HCT116 (cell line): ENCODE measurements around the gene ACTRT2. TPM values are rescaled to one million over a fixed set of nuclear protein-coding genes. Genes with fewer than 3 reads are reported as not detected.

ENCODE experiments used
- ATAC-seq: fragments of 200-7000 bp; cut with Tn5 transposase; 2 replicates; pipeline ENCODE4 v1.9.1; 2020; ENCODE audit warnings: mild to moderate bottlenecking, moderate library complexity
- BruUV-seq: library from RNA; stranded (reverse); fragments of 400-500 nt; replicated peaks from 2 replicates; lab custom pipeline; 2021; lab: Mats Ljungman, UMichigan
- CTCF ChIA-PET: fragments of 300-600 bp; sonication (Branson Sonifier 250); formaldehyde crosslinking; loops from one replicate; lab custom pipeline; 2021; ENCODE audit warnings: antibody characterized with exemption; lab: Charles Lee
- POLR2A ChIA-PET: fragments of 300-600, 350-600 bp; sonication (Branson Sonifier 250); formaldehyde crosslinking; loops from one replicate; lab custom pipeline; 2021; ENCODE audit warnings: antibody characterized with exemption; lab: Charles Lee
- RAD21 ChIA-PET, 2 experiments: fragments of 300-600 bp; sonication (Branson Sonifier 250); formaldehyde crosslinking; loops; one replicate each; lab custom pipeline; 2023; ENCODE audit warnings: low total read pairs in 2 of 2; ENCODE audit not compliant: uncharacterized antibody in 2 of 2, unreplicated experiment in 2 of 2, low non-redundant PET in 1 of 2; lab: Charles Lee
- DNase-seq: peaks from one replicate; pipeline ENCODE4 v3.0.0-alpha.2; 2010; ENCODE audit warnings: low read depth, low spot score
- H2AFZ ChIP-seq: fragments of 200-600 bp; shearing (Covaris generic), sonication (generic); 2 replicates; pipeline ENCODE4 v1.6.1; 2017; ENCODE audit warnings: low read depth, mixed run types, mixed read lengths, antibody characterized with exemption, low read length; ENCODE audit not compliant: poor library complexity, severe bottlenecking
- H3K27ac ChIP-seq: 2 replicates; pipeline ENCODE4 v1.5.1; 2012; ENCODE audit warnings: low read depth, low read length
- H3K27me3 ChIP-seq: fragments of 200-600 bp; sonication (generic); 2 replicates; pipeline ENCODE4 v1.6.1; 2016; ENCODE audit warnings: mixed run types, low read length, mixed read lengths; ENCODE audit not compliant: insufficient read depth
- H3K36me3 ChIP-seq, 2 experiments: fragments of 200-500 bp in 1 of 2; fragments of 200-600 bp in 1 of 2; sonication (Bioruptor generic) in 1 of 2; sonication (generic) in 1 of 2; 2 replicates each; pipeline versions ENCODE4 v1.5.1 to v1.6.1; 2014 to 2016; ENCODE audit warnings: low read length in 2 of 2, inconsistent platforms in 1 of 2, mixed read lengths in 1 of 2, mixed run types in 1 of 2; ENCODE audit not compliant: insufficient read depth in 2 of 2, control insufficient read depth in 1 of 2
- H3K4me1 ChIP-seq, 2 experiments: fragments of 200-600 bp in 1 of 2; sonication (generic) in 1 of 2; 2 replicates each; pipeline versions ENCODE4 v1.5.1 to v1.6.1; 2012 to 2017; ENCODE audit warnings: low read length in 2 of 2, inconsistent platforms in 1 of 2, mild to moderate bottlenecking in 1 of 2, mixed read lengths in 1 of 2, mixed run types in 1 of 2, moderate library complexity in 1 of 2; ENCODE audit not compliant: insufficient read depth in 2 of 2, control insufficient read depth in 1 of 2
- H3K4me2 ChIP-seq: fragments of 200-600 bp; sonication (generic); 2 replicates; pipeline ENCODE4 v1.6.1; 2017; ENCODE audit warnings: mixed run types, low read length, mixed read lengths
- H3K4me3 ChIP-seq, 2 experiments: fragments of 200-600 bp in 1 of 2; sonication (generic) in 1 of 2; replicated peaks in 1 of 2; 2 replicates each; pipeline ENCODE4 v1.5.1; 2011 to 2016; ENCODE audit warnings: low read length in 2 of 2, control low read depth in 1 of 2, low read depth in 1 of 2, mild to moderate bottlenecking in 1 of 2, mixed read lengths in 1 of 2, mixed run types in 1 of 2
- H3K79me2 ChIP-seq: fragments of 200-600 bp; sonication (generic); 2 replicates; pipeline ENCODE4 v1.6.1; 2017; ENCODE audit warnings: mild to moderate bottlenecking, mixed run types, low read length, moderate library complexity, mixed read lengths; ENCODE audit not compliant: insufficient read depth
- H3K9ac ChIP-seq: fragments of 200-600 bp; sonication (generic); 2 replicates; pipeline ENCODE4 v1.6.1; 2016; ENCODE audit warnings: low read length, mixed read lengths
- H3K9me2 ChIP-seq: fragments of 200-600 bp; sonication (generic), shearing (Covaris generic); 2 replicates; pipeline ENCODE4 v1.6.1; 2017; ENCODE audit warnings: mixed run types, mild to moderate bottlenecking, moderate library complexity; ENCODE audit not compliant: insufficient read depth
- H3K9me3 ChIP-seq, 2 experiments: fragments of 200-500 bp in 1 of 2; fragments of 200-600 bp in 1 of 2; sonication (Bioruptor generic) in 1 of 2; sonication (generic) in 1 of 2; 2 replicates each; pipeline ENCODE4 v1.6.1; 2014 to 2017; ENCODE audit warnings: low read length in 2 of 2, mixed read lengths in 2 of 2, inconsistent platforms in 1 of 2, low read depth in 1 of 2, mild to moderate bottlenecking in 1 of 2, mixed run types in 1 of 2, moderate library complexity in 1 of 2; ENCODE audit not compliant: control insufficient read depth in 1 of 2, insufficient read depth in 1 of 2
- H4K20me1 ChIP-seq: fragments of 200-600 bp; sonication (generic), shearing (Covaris generic); 2 replicates; pipeline ENCODE4 v1.6.1; 2017; ENCODE audit warnings: mixed run types, mild to moderate bottlenecking, moderate library complexity; ENCODE audit not compliant: insufficient read depth
- CBX3 ChIP-seq: IDR thresholded peaks from 2 replicates; pipeline ENCODE4 v1.6.1; 2012; ENCODE audit warnings: low read depth
- CEBPB ChIP-seq: IDR thresholded peaks from 2 replicates; pipeline ENCODE4 v1.6.1; 2012; ENCODE audit warnings: low read depth
- EGR1 ChIP-seq: IDR thresholded peaks from 2 replicates; pipeline ENCODE4 v1.6.1; 2012; ENCODE audit warnings: low read depth
- EZH2 ChIP-seq: fragments of 200-600 bp; sonication (generic); IDR thresholded peaks from 2 replicates; pipeline ENCODE4 v1.6.1; 2017; ENCODE audit warnings: antibody characterized with exemption, mixed run types
- EZH2phosphoT487 ChIP-seq: fragments of 200-600 bp; IDR thresholded peaks from 2 replicates; pipeline ENCODE4 v1.6.1; 2018; ENCODE audit warnings: antibody characterized with exemption, borderline replicate concordance
- POLR2A ChIP-seq: IDR thresholded peaks from 2 replicates; pipeline ENCODE4 v1.7.0; 2011; ENCODE audit warnings: borderline replicate concordance; ENCODE audit not compliant: insufficient read depth, insufficient read length; ENCODE audit errors: extremely low read depth
- RAD21 ChIP-seq: IDR thresholded peaks from 2 replicates; pipeline ENCODE4 v1.6.1; 2012; ENCODE audit warnings: low read depth, mild to moderate bottlenecking
- SRF ChIP-seq: IDR thresholded peaks from 2 replicates; pipeline ENCODE4 v1.6.1; 2012; ENCODE audit warnings: low read depth
- TCF7L2 ChIP-seq: IDR thresholded peaks from 2 replicates; pipeline ENCODE4 v1.7.0; 2011; ENCODE audit warnings: borderline replicate concordance, inconsistent platforms; ENCODE audit not compliant: insufficient read depth, insufficient read length; ENCODE audit errors: extremely low read depth
- ZFX ChIP-seq: fragments of 450-650 bp; IDR thresholded peaks from 2 replicates; pipeline ENCODE4 v1.6.1; 2017
- ZNF274 ChIP-seq: fragments of 200-500 bp; sonication (Bioruptor generic); IDR thresholded peaks from 2 replicates; pipeline ENCODE4 v1.6.1; 2014; ENCODE audit warnings: mild to moderate bottlenecking, low read depth, low read length, inconsistent platforms
- intact Hi-C: fragments of 100-400 bp; cut with micrococcal nuclease; formaldehyde crosslinking; loops from 2 replicates; pipeline ENCODE4 v1.10.0; 2022
- total RNA-seq: library from RNA; stranded (reverse); gene quantifications from one replicate; pipeline ENCODE4 v1.2.1, GENCODE V29; 2021; ENCODE audit not compliant: unreplicated experiment
- TF ChIP-seq, protein P1 (sequence below): IDR thresholded peaks from 2 replicates; pipeline ENCODE4 v1.6.1; 2011; ENCODE audit warnings: mild to moderate bottlenecking, low read length, moderate library complexity; ENCODE audit not compliant: insufficient replicate concordance; ENCODE audit errors: extremely low read depth
- TF ChIP-seq, protein P2 (sequence below): IDR thresholded peaks from 2 replicates; pipeline ENCODE4 v1.6.1; 2012
- TF ChIP-seq, protein P3 (sequence below): IDR thresholded peaks from 2 replicates; pipeline ENCODE4 v1.6.1; 2012; ENCODE audit warnings: low read depth
- TF ChIP-seq, protein P4 (sequence below), 3 experiments: fragments of 200-600 bp in 1 of 3; sonication (generic) in 1 of 3; IDR thresholded peaks in 2 of 3; conservative IDR thresholded peaks in 1 of 3; 2 replicates each; pipeline ENCODE4 v1.5.1; 2012 to 2017; ENCODE audit warnings: low read depth in 2 of 3, low read length in 2 of 3, antibody characterized with exemption in 1 of 3, borderline replicate concordance in 1 of 3, control low read depth in 1 of 3, mild to moderate bottlenecking in 1 of 3, mixed read lengths in 1 of 3, mixed run types in 1 of 3, moderate library complexity in 1 of 3; ENCODE audit not compliant: insufficient read depth in 1 of 3

Gene ACTRT2
- total RNA-seq, 1 experiment from 2014 or later, result not detected

DNA sequence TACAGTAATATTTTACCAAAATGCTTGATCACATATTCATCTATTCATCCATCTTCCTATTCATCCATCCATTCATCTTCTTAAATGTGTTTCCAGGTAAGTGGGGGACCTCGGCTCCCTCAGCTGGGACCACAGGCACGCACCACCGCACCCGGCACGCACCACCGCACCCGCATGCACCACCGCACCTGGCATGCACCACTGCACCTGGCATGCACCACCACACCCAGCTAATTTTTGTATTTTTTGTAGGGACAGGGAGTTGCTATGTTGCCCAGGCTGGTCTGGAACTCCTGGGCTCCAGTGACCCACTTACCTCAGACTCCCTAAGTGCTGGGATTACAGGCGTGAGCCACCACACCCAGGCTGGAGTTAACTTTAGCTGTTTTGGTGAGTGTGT, 21.2 kb downstream of the ACTRT2 start:
- POLR2A ChIA-PET, result no interaction called here
- CTCF ChIA-PET, result no interaction called here

More for the DNA sequence above, 21.2 kb downstream of the ACTRT2 start:
- no peak for ATAC-seq
- intact Hi-C loops, result no loop called here
- Histone ChIP-seq H3K9ac (no peak overlapping the region), H3K4me2 (no peak overlapping the region), H3K79me2 (no peaks in the 10 kb centered on the region), H3K4me1 (no peaks in the 10 kb centered on the region), H3K27me3 (peaks cover 38% of the 10 kb centered on the region), H3K36me3 (no peaks in the 10 kb centered on the region), H3K9me3 (no peaks in the 10 kb centered on the region), H3K27ac (no peak overlapping the region), H3K4me3 (no peak overlapping the region), H4K20me1 (no peaks in the 10 kb centered on the region), H3K9me2 (no peaks in the 10 kb centered on the region), H2AFZ (no peak overlapping the region)
- no TSS peak for BruUV-seq
- TF ChIP-seq, protein P1, sequence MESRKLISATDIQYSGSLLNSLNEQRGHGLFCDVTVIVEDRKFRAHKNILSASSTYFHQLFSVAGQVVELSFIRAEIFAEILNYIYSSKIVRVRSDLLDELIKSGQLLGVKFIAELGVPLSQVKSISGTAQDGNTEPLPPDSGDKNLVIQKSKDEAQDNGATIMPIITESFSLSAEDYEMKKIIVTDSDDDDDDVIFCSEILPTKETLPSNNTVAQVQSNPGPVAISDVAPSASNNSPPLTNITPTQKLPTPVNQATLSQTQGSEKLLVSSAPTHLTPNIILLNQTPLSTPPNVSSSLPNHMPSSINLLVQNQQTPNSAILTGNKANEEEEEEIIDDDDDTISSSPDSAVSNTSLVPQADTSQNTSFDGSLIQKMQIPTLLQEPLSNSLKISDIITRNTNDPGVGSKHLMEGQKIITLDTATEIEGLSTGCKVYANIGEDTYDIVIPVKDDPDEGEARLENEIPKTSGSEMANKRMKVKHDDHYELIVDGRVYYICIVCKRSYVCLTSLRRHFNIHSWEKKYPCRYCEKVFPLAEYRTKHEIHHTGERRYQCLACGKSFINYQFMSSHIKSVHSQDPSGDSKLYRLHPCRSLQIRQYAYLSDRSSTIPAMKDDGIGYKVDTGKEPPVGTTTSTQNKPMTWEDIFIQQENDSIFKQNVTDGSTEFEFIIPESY, result no peak
- TF ChIP-seq CBX3 (no peak), SRF (no peak), EGR1 (no peak), EZH2phosphoT487 (no peak), ZNF274 (no peak), CEBPB (no peak), RAD21 (no peak), TCF7L2 (no peak), ZFX (no peak), POLR2A (no peak), EZH2 (no peak)
- TF ChIP-seq, protein P2, sequence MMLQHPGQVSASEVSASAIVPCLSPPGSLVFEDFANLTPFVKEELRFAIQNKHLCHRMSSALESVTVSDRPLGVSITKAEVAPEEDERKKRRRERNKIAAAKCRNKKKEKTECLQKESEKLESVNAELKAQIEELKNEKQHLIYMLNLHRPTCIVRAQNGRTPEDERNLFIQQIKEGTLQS, result no peak
- TF ChIP-seq, protein P3, sequence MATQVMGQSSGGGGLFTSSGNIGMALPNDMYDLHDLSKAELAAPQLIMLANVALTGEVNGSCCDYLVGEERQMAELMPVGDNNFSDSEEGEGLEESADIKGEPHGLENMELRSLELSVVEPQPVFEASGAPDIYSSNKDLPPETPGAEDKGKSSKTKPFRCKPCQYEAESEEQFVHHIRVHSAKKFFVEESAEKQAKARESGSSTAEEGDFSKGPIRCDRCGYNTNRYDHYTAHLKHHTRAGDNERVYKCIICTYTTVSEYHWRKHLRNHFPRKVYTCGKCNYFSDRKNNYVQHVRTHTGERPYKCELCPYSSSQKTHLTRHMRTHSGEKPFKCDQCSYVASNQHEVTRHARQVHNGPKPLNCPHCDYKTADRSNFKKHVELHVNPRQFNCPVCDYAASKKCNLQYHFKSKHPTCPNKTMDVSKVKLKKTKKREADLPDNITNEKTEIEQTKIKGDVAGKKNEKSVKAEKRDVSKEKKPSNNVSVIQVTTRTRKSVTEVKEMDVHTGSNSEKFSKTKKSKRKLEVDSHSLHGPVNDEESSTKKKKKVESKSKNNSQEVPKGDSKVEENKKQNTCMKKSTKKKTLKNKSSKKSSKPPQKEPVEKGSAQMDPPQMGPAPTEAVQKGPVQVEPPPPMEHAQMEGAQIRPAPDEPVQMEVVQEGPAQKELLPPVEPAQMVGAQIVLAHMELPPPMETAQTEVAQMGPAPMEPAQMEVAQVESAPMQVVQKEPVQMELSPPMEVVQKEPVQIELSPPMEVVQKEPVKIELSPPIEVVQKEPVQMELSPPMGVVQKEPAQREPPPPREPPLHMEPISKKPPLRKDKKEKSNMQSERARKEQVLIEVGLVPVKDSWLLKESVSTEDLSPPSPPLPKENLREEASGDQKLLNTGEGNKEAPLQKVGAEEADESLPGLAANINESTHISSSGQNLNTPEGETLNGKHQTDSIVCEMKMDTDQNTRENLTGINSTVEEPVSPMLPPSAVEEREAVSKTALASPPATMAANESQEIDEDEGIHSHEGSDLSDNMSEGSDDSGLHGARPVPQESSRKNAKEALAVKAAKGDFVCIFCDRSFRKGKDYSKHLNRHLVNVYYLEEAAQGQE, result no peak
- TF ChIP-seq, protein P4, sequence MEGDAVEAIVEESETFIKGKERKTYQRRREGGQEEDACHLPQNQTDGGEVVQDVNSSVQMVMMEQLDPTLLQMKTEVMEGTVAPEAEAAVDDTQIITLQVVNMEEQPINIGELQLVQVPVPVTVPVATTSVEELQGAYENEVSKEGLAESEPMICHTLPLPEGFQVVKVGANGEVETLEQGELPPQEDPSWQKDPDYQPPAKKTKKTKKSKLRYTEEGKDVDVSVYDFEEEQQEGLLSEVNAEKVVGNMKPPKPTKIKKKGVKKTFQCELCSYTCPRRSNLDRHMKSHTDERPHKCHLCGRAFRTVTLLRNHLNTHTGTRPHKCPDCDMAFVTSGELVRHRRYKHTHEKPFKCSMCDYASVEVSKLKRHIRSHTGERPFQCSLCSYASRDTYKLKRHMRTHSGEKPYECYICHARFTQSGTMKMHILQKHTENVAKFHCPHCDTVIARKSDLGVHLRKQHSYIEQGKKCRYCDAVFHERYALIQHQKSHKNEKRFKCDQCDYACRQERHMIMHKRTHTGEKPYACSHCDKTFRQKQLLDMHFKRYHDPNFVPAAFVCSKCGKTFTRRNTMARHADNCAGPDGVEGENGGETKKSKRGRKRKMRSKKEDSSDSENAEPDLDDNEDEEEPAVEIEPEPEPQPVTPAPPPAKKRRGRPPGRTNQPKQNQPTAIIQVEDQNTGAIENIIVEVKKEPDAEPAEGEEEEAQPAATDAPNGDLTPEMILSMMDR (IDR thresholded peaks at IDR 0.05 in 2 of 3, conservative IDR thresholded peaks at IDR 0.05 in 1 of 3; ENCODE audit: borderline replicate concordance in 1 of 3, insufficient read depth in 1 of 3, low read depth in 2 of 3, low read length in 2 of 3), result no peak
- RAD21 ChIA-PET, result no interaction called here
- DNase-seq, result no peak
